Thyroid gland (tissue), 4 donors: ENCODE measurements around the gene TTC9C. TPM values are rescaled to one million over a fixed set of nuclear protein-coding genes. Genes with fewer than 3 reads are reported as not detected.
"Not testable (repeated sequence)": the region's sequence is repeated elsewhere in the genome, so short reads cannot be mapped to it uniquely, and the experiment has no call there.

Source experiments
- DNase-seq, 2 donors: peaks; one replicate each; pipeline ENCODE4 v3.0.0-alpha.2; 2019
- H3K27ac ChIP-seq, 3 donors: fragments of 200-600 bp; sonication (generic); 1 replicate in 2 of 3; 2 replicates in 1 of 3; pipeline ENCODE4 v1.5.1; 2016 to 2019; ENCODE audit warnings: mild to moderate bottlenecking in 1 of 3, moderate library complexity in 1 of 3
- H3K27me3 ChIP-seq: fragments of 200-600 bp; sonication (generic); one replicate; pipeline ENCODE4 v1.5.1; 2019
- H3K36me3 ChIP-seq, 2 donors: fragments of 200-600 bp; sonication (generic); one replicate each; pipeline ENCODE4 v1.5.1; 2016 to 2019
- H3K4me1 ChIP-seq, 2 donors: fragments of 200-600 bp; sonication (generic); one replicate each; pipeline ENCODE4 v1.5.1; 2017 to 2019
- H3K4me3 ChIP-seq, 3 donors: fragments of 200-600 bp; sonication (generic); replicated peaks in 1 of 3; 1 replicate in 2 of 3; 2 replicates in 1 of 3; pipeline ENCODE4 v1.5.1; 2016; ENCODE audit warnings: mild to moderate bottlenecking in 1 of 3
- H3K9me3 ChIP-seq: fragments of 200-600 bp; sonication (generic); one replicate; pipeline ENCODE4 v1.5.1; 2017
- POLR2A ChIP-seq, 2 donors: fragments of 450-650 bp; IDR thresholded peaks; one replicate each; pipeline ENCODE4 v1.6.1; 2017; ENCODE audit warnings: antibody characterized with exemption in 2 of 2, mild to moderate bottlenecking in 2 of 2, moderate library complexity in 1 of 2
- WGBS, 2 donors: methylation state at CpG; one replicate each; pipeline ENCODE4 v1.1.5; 2017; 5-methylcytosine and 5-hydroxymethylcytosine counted together
- intact Hi-C: fragments of 100-400 bp; cut with DNase I; formaldehyde crosslinking; loops from one replicate; pipeline ENCODE4 v1.15.1; 2023
- total RNA-seq, 4 donors: library from RNA; depleted of rRNA; stranded (reverse); fragments of >200 nt; gene quantifications; one replicate each; pipeline ENCODE4 v1.2.3, GENCODE V29; 2016
- TF ChIP-seq, protein P1 (sequence below), 6 experiments: fragments of 200-600 bp in 3 of 6; fragments of 450-650 bp in 3 of 6; sonication (generic) in 3 of 6; IDR thresholded peaks; one replicate each; pipeline ENCODE4 v1.5.1; 2016 to 2019; ENCODE audit warnings: antibody characterized with exemption in 6 of 6, mild to moderate bottlenecking in 2 of 6, inconsistent platforms in 1 of 6, moderate library complexity in 1 of 6

The TTC9C gene
- total RNA-seq, 4 donors from 2014 or later: 21.3 to 29.3 (median 25.4) TPM

GRCh38 chr11:62687508-62688396, 40.5 kb upstream of the TTC9C start:
- TF ChIP-seq, protein P1, sequence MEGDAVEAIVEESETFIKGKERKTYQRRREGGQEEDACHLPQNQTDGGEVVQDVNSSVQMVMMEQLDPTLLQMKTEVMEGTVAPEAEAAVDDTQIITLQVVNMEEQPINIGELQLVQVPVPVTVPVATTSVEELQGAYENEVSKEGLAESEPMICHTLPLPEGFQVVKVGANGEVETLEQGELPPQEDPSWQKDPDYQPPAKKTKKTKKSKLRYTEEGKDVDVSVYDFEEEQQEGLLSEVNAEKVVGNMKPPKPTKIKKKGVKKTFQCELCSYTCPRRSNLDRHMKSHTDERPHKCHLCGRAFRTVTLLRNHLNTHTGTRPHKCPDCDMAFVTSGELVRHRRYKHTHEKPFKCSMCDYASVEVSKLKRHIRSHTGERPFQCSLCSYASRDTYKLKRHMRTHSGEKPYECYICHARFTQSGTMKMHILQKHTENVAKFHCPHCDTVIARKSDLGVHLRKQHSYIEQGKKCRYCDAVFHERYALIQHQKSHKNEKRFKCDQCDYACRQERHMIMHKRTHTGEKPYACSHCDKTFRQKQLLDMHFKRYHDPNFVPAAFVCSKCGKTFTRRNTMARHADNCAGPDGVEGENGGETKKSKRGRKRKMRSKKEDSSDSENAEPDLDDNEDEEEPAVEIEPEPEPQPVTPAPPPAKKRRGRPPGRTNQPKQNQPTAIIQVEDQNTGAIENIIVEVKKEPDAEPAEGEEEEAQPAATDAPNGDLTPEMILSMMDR (IDR thresholded peaks at IDR 0.05): no peak
- TF ChIP-seq POLR2A (IDR thresholded peaks at IDR 0.05): no peak
- 41 to 58% methylated on average over 12 to 36 of the region's 74 CpGs for WGBS, 2 donors
- Histone ChIP-seq H3K27ac (peak overlapping the region in 1 of 3 donors; percentile 27), H3K4me3 (peak overlapping the region in 1 of 3 donors; percentile 23), H3K27me3 (no peaks in the 10 kb centered on the region), H3K9me3 (no peaks in the 10 kb centered on the region), H3K36me3 (peaks cover 0 to 22% of the 10 kb centered on the region in 2 donors), H3K4me1 (peaks cover 4 to 8% of the 10 kb centered on the region in 2 donors)
- DNase-seq: no peak
- intact Hi-C loops: no loop called here

- Histone ChIP-seq H3K27me3 (no peaks in the 10 kb centered on the region), H3K9me3 (no peaks in the 10 kb centered on the region), H3K4me3 (peak overlapping the region in 1 of 3 donors; percentile 23), H3K36me3 (peaks cover 0 to 29% of the 10 kb centered on the region in 2 donors), H3K4me1 (peaks cover 4 to 8% of the 10 kb centered on the region in 2 donors), H3K27ac (peak overlapping the region in 2 of 3 donors; percentile 27 to 44)
- WGBS, 2 donors: 64 to 69% methylated on average over 1 of the region's 1 CpG
- intact Hi-C loops: no loop called here
- DNase-seq: no peak
- TF ChIP-seq, protein P1 (IDR thresholded peaks at IDR 0.05): no peak
- no peak for TF ChIP-seq POLR2A (IDR thresholded peaks at IDR 0.05)
Measured at GRCh38 chr11:62688491-62688890, 39.8 kb upstream of the TTC9C start.

DNA sequence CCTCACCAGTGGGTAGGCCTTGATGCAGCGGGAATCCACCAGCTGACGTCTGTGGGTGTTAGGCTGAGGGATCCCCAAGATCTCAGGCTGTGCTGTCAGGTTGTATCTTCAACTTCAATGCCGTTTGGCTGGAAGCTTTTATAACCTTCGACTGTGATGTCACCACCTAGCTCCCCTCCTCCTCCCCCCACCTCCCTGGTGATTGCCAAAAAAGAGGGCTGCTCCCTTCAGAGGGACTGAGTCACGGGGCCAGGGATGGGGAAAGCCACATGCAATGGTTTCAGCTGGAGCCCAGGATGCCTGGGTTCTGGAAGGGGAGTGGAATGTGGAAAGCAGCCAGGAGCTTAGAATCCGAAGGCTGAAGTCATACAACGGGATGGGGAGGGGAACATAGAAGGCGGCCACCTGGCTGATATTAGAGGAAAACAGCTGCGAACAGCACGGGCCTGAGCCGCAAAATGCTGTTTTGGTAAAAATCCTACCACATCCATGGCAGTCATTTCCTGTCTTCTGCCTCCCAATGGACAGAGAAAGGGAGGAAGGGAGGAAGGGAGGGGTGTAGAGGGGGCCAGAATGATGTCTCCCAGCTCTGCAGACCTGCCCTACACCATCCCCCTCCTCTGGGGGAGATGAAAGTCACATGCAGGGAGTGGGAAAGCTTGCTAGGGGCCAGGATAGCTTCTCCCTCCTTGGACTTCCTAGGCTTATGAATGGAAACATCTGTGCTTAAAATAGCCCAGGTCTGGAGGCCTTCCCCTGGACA, 38.7 kb upstream of the TTC9C start, which contains the start of gene LRRN4CL:
TSS of gene LRRN4CL (minus strand) at position 110 of the 763 bp plus-strand sequence. CDS start 1,022 bp downstream, outside the sequence.
- TF ChIP-seq, protein P1 (IDR thresholded peaks at IDR 0.05): no peak
- no peak for TF ChIP-seq POLR2A (IDR thresholded peaks at IDR 0.05)
- Histone ChIP-seq H3K4me1 (peaks cover 4 to 8% of the 10 kb centered on the region in 2 donors), H3K9me3 (no peaks in the 10 kb centered on the region), H3K36me3 (peaks cover 0 to 30% of the 10 kb centered on the region in 2 donors), H3K27me3 (no peaks in the 10 kb centered on the region), H3K4me3 (peak within 1 kb of the TSS in 1 of 3 donors; percentile 23), H3K27ac (peak within 1 kb of the TSS in 2 of 3 donors; percentile 27 to 44)
- no peak for DNase-seq
- intact Hi-C loops: loop anchor here (10.0 kb wide), 1 partner anchor 295 kb away; no protein-coding TSS in a partner anchor
- 67 to 74% methylated on average over 11 of the region's 11 CpGs for WGBS, 2 donors

DNA sequence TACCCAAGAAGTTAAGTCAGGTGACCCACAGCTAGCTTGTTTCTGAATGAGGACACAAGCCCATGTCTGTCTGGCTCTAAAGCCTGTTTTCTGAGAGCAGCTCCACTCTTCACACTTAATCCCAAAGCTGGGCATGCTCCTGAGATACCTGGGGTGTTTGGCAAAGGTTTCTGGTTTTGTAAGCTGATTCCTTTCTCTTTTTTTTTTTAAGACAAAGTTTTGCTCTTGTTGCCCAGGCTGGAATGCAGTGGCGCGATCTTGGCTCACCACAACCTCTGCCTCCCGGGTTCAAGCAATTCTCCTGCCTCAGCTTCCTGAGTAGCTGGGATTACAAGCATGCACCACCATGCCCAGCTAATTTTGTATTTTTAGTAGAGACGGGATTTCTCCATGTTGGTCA, 34.7 kb upstream of the TTC9C start:
- peaks cover 0 to 30% of the 10 kb centered on the region in 2 donors for H3K36me3 ChIP-seq
- not testable (repeated sequence) for H3K27ac ChIP-seq, H3K4me1 ChIP-seq, H3K4me3 ChIP-seq, DNase-seq, H3K9me3 ChIP-seq, H3K27me3 ChIP-seq
- 75 to 83% methylated on average over 4 of the region's 4 CpGs for WGBS, 2 donors
- intact Hi-C loops: loop anchor here (10.0 kb wide), 1 partner anchor 299 kb away; no protein-coding TSS in a partner anchor

DNA sequence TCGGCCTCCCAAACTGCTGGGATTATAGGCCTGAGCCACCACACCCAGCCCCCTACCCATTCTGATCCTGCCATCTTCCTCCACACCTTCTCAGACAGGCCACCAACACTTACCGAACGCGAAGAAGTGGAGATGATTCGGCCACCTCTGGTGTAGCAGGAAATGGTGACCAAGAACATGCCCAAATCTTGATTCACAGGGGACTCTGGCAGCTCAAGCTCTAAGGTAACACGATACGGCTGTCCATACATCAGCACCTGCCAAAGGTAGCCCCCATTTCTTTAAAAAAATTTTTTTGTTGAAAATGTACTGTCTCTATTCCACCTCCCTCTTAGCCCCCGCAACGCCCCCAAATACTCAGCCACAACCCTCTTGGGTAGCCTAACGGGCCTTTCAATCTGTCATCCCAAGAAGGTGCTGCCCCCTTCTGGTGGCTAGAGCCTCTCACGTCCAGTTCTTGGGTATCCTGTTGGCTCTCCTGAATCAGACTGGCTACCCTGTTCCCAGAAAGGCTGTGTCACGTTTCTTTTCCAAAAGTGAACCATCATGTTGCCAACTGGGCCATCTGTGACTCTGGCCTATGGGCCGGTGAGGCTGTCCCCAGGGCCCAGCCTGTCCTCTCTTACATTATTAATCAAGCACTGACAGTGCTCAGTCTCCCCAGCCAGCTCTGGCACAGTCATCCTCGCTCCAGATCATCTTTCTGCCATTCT, 33.7 kb upstream of the TTC9C start:
- Histone ChIP-seq H3K4me1 (no peaks in the 10 kb centered on the region), H3K27me3 (no peaks in the 10 kb centered on the region), H3K4me3 (no peak overlapping the region), H3K9me3 (no peaks in the 10 kb centered on the region), H3K27ac (no peak overlapping the region), H3K36me3 (peaks cover 0 to 30% of the 10 kb centered on the region in 2 donors)
- intact Hi-C loops: loop anchor here (10.0 kb wide), 1 partner anchor 300 kb away; no protein-coding TSS in a partner anchor
- no peak for TF ChIP-seq POLR2A (IDR thresholded peaks at IDR 0.05)
- TF ChIP-seq, protein P1 (IDR thresholded peaks at IDR 0.05): peak in 5 of 6 experiments; percentile 45 to 79 (median 58)
- peak; percentile 75 to 78 for DNase-seq
- 61 to 65% methylated on average over 14 of the region's 14 CpGs for WGBS, 2 donors
